Measurements from ENCODE around the gene SMAP2. TPM values are rescaled to one million over a fixed set of nuclear protein-coding genes. Genes with fewer than 3 reads are reported as not detected.
"Not testable (repeated sequence)": the region's sequence is repeated elsewhere in the genome, so short reads cannot be mapped to it uniquely, and the experiment has no call there.

The SMAP2 gene
- total and polyA plus RNA-seq, 2 donors (not counting 1 experiment from before 2014, with no cell fraction given), result 16.7 to 28.7 TPM

DNA sequence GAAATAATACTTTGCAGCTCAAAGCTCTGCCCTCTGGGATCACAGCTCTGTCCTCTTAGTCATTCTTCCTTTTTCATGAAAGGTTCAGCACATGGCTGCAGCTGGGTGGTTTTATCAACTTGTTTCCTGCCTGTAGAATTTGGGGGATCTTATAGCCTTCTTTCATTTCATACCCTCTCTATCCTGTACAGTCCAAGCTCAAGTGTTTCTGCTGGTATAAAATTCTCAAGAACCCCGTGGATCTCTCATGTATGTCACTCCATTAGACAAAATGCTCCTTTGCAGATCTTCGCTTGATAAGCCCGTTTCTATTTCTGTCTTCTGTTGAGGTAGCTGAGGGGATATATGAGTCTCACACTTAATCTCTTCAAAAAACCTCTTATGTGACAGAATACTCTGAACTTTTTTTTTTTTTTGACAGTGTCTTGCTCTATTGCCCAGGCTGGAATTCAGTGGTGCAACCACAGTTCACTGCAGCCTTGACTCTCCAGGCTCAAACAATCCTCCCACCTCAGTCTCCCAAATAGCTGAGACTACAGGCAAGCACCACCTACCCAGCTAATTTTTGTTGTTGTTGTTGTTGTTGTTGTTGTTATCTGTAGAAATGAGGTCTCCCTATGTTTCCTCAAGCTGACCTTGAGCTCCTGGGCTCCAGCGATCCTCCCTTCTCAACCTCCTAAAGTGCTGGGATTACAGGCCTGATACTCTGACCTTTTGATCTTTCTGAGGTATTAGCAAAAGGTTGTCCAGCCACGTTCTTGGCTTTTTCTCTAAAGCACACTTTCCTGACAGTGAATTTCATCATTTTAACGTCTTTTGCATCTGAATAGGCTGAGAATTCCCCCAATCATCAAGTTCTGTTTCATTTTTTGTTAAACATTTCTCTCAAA lies 31.8 kb upstream of the SMAP2 start:
- Histone ChIP-seq H3K79me2 (ENCODE audit: control insufficient read depth, insufficient read depth, low read length) (no peaks in the 10 kb centered on the region), H3K9me3 (ENCODE audit: control insufficient read depth, insufficient read depth, low read depth, low read length) (no peaks in the 10 kb centered on the region), H3K36me3 (ENCODE audit: control insufficient read depth, insufficient read depth, low read length) (no peaks in the 10 kb centered on the region), H2AFZ (ENCODE audit: low read length) (no peak overlapping the region), H3K4me2 (ENCODE audit: extremely low read depth, insufficient read depth, low read length) (no peak overlapping the region), H3K27ac (ENCODE audit: insufficient read depth, low read length) (no peak overlapping the region), H4K20me1 (ENCODE audit: control insufficient read depth, extremely low read depth, insufficient read depth, low read length) (no peaks in the 10 kb centered on the region), H3K27me3 (ENCODE audit: control insufficient read depth, insufficient read depth, low read length) (no peaks in the 10 kb centered on the region), H3K9ac (ENCODE audit: insufficient read depth, low read length) (no peak overlapping the region), H3K4me1 (ENCODE audit: control insufficient read depth, extremely low read depth, insufficient read depth, low read length) (peaks cover 3% of the 10 kb centered on the region), H3K4me3 (replicated peaks in 1 of 4; ENCODE audit: control extremely low read depth in 1 of 4, insufficient read depth in 1 of 4, low read depth in 3 of 4, low read length in 4 of 4) (no peak overlapping the region)
- no peak for DNase-seq (ENCODE audit: low read depth in 2 of 2)
- TF ChIP-seq CTCF (conservative IDR thresholded peaks at IDR 0.05 in 1 of 2, IDR thresholded peaks at IDR 0.05 in 1 of 2; ENCODE audit: low read depth in 1 of 2, low read length in 2 of 2), result no peak
- no peak for TF ChIP-seq EZH2 (IDR thresholded peaks at IDR 0.05; ENCODE audit: low read length, missing control alignments)

GRCh38 chr1:40342381-40342717 lies 31.2 kb upstream of the SMAP2 start:
- not testable (repeated sequence) for H3K4me2 ChIP-seq (ENCODE audit: extremely low read depth, insufficient read depth, low read length); H3K4me1 ChIP-seq (ENCODE audit: control insufficient read depth, extremely low read depth, insufficient read depth, low read length); H2AFZ ChIP-seq (ENCODE audit: low read length); H3K79me2 ChIP-seq (ENCODE audit: control insufficient read depth, insufficient read depth, low read length); DNase-seq (ENCODE audit: low read depth in 2 of 2); H3K4me3 ChIP-seq (replicated peaks in 1 of 4; ENCODE audit: control extremely low read depth in 1 of 4, insufficient read depth in 1 of 4, low read depth in 3 of 4, low read length in 4 of 4); H3K9me3 ChIP-seq (ENCODE audit: control insufficient read depth, insufficient read depth, low read depth, low read length); H3K9ac ChIP-seq (ENCODE audit: insufficient read depth, low read length); H3K36me3 ChIP-seq (ENCODE audit: control insufficient read depth, insufficient read depth, low read length); H3K27ac ChIP-seq (ENCODE audit: insufficient read depth, low read length); H4K20me1 ChIP-seq (ENCODE audit: control insufficient read depth, extremely low read depth, insufficient read depth, low read length); H3K27me3 ChIP-seq (ENCODE audit: control insufficient read depth, insufficient read depth, low read length)

DNA sequence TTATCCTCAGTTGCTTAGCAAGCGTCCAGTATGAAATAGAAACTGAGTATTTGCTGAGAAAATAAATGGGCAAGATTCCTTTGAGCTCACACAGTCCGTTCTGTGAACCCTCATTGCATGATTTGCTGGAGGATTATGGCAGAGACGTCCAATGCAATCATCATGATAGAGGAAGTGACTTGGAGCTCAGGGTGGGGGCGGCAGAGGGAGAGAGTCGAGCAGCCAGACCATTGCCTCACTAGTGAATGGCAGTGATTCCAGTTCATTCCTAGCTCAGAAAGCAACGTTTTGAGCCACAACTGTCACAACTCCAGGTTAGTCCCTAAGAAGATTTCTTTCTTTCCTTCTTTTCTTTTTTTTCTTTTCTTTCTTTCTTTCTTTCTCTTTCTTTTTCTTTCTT lies 28.9 kb upstream of the SMAP2 start:
- H3K4me2 ChIP-seq (ENCODE audit: extremely low read depth, insufficient read depth, low read length), result no peak overlapping the region
- no peaks in the 10 kb centered on the region for H3K36me3 ChIP-seq (ENCODE audit: control insufficient read depth, insufficient read depth, low read length)
- no peak overlapping the region for H3K27ac ChIP-seq (ENCODE audit: insufficient read depth, low read length)
- H3K4me3 ChIP-seq (replicated peaks in 1 of 4; ENCODE audit: control extremely low read depth in 1 of 4, insufficient read depth in 1 of 4, low read depth in 3 of 4, low read length in 4 of 4), result peak overlapping the region in 1 of 4 experiments; percentile 1
- TF ChIP-seq EZH2 (IDR thresholded peaks at IDR 0.05; ENCODE audit: low read length, missing control alignments) (no peak), CTCF (conservative IDR thresholded peaks at IDR 0.05 in 1 of 2, IDR thresholded peaks at IDR 0.05 in 1 of 2; ENCODE audit: low read depth in 1 of 2, low read length in 2 of 2) (no peak)
- H3K27me3 ChIP-seq (ENCODE audit: control insufficient read depth, insufficient read depth, low read length), result no peaks in the 10 kb centered on the region
- no peaks in the 10 kb centered on the region for H3K79me2 ChIP-seq (ENCODE audit: control insufficient read depth, insufficient read depth, low read length)
- no peaks in the 10 kb centered on the region for H4K20me1 ChIP-seq (ENCODE audit: control insufficient read depth, extremely low read depth, insufficient read depth, low read length)
- no peaks in the 10 kb centered on the region for H3K4me1 ChIP-seq (ENCODE audit: control insufficient read depth, extremely low read depth, insufficient read depth, low read length)
- H3K9me3 ChIP-seq (ENCODE audit: control insufficient read depth, insufficient read depth, low read depth, low read length), result no peaks in the 10 kb centered on the region
- H2AFZ ChIP-seq (ENCODE audit: low read length), result peak overlapping the region; percentile 44
- DNase-seq (ENCODE audit: low read depth in 2 of 2), result peak; percentile 53 to 65
- no peak overlapping the region for H3K9ac ChIP-seq (ENCODE audit: insufficient read depth, low read length)

Measured in fibroblast of lung (primary cell).